Measurements from ENCODE around the gene SLC6A11. TPM values are rescaled to one million over a fixed set of nuclear protein-coding genes. Genes with fewer than 3 reads are reported as not detected.

The SLC6A11 gene
- total and polyA plus RNA-seq, 2 donors (not counting 1 experiment from before 2014, with no cell fraction given), result not detected

DNA sequence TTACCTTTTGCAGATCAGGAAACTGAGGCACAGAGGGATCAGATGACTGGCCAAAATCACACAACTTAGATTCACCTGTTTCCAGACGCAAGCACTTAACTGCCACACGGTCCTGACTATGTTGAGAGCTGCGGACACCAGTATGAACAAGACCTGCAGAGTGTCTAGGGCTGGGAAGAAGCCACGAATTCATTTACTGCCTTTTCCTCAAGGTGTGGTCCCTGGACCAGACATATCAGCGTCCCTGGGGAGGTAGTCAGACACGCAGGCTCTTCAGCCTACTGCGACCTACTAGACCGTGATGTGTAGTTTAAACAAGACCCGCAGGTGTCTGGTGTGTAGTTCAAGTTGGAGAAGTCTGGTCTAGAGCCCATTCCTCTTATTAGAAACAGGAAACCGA lies 541 bp upstream of the SLC6A11 start:
- no peaks in the 10 kb centered on the region for H3K9me3 ChIP-seq (ENCODE audit: control extremely low read depth in 1 of 3, control insufficient read depth in 2 of 3, insufficient read depth in 1 of 3, low read length in 2 of 3)
- H3K4me3 Mint-ChIP-seq, result no peak overlapping the region
- H3K4me1 ChIP-seq (ENCODE audit: control insufficient read depth in 2 of 2, insufficient read depth in 2 of 2, low read length in 2 of 2), result no peaks in the 10 kb centered on the region
- no peak overlapping the region for H3K27ac ChIP-seq (ENCODE audit: low read length in 2 of 2)
- TF ChIP-seq EZH2 (IDR thresholded peaks at IDR 0.05; ENCODE audit: borderline replicate concordance, insufficient read depth, low read depth, low read length, poor library complexity, severe bottlenecking), result no peak
- no peak for TF ChIP-seq CTCF (IDR thresholded peaks at IDR 0.05)
- H3K4me3 ChIP-seq (ENCODE audit: control extremely low read depth in 1 of 5, extremely low read depth in 1 of 5, insufficient read depth in 1 of 5, low read depth in 2 of 5, low read length in 4 of 5), result no peak overlapping the region
- H3K36me3 ChIP-seq (replicated peaks in 1 of 2; ENCODE audit: control extremely low read depth in 1 of 2, control insufficient read depth in 1 of 2, extremely low read depth in 1 of 2, insufficient read depth in 2 of 2, low read length in 1 of 2), result no peaks in the 10 kb centered on the region
- ATAC-seq (ENCODE audit: low read depth) (no peak), DNase-seq (no peak)
- H4K20me1 ChIP-seq (ENCODE audit: control insufficient read depth, insufficient read depth, low read length, poor library complexity, severe bottlenecking), result no peaks in the 10 kb centered on the region
- H2AFZ ChIP-seq (ENCODE audit: insufficient read depth, low read depth, low read length, poor library complexity, severe bottlenecking), result no peak overlapping the region
- 78% methylated on average over 10 of the region's 10 CpGs for WGBS (ENCODE audit: insufficient coverage)
- peaks cover 38% of the 10 kb centered on the region for H3K27me3 Mint-ChIP-seq
- H3K9ac ChIP-seq (ENCODE audit: low read length), result no peak overlapping the region
- ChIA-PET POLR2A (no interaction called here), CTCF (no interaction called here)
- no peaks in the 10 kb centered on the region for H3K9me3 Mint-ChIP-seq (ENCODE audit: insufficient read depth)
- intact Hi-C loops (cut with micrococcal nuclease), result no loop called here
- H3K4me2 ChIP-seq (replicated peaks; ENCODE audit: low read depth, low read length, poor library complexity, severe bottlenecking), result no peak overlapping the region
- H3K79me2 ChIP-seq (ENCODE audit: control insufficient read depth, insufficient read depth, low read length), result no peaks in the 10 kb centered on the region
- H3K4me1 Mint-ChIP-seq, result peaks cover 1% of the 10 kb centered on the region
- no peak overlapping the region for H3K27ac Mint-ChIP-seq
- H3K27me3 ChIP-seq (replicated peaks in 1 of 4; ENCODE audit: control extremely low read depth in 1 of 4, control insufficient read depth in 3 of 4, insufficient read depth in 4 of 4, low read length in 3 of 4), result peaks cover 0 to 13% (median 2%) of the 10 kb centered on the region in 4 experiments

- H3K9me3 Mint-ChIP-seq (ENCODE audit: insufficient read depth), result no peaks in the 10 kb centered on the region
These were observed 830 bp downstream of the SLC6A11 start for GRCh38 chr3:10816863-10817253.

More at GRCh38 chr3:10816863-10817253, 830 bp downstream of the SLC6A11 start:
- H3K9ac ChIP-seq (ENCODE audit: low read length), result no peak overlapping the region
- WGBS (ENCODE audit: insufficient coverage), result 79% methylated on average over 6 of the region's 10 CpGs
- no peak for DNase-seq
- no peaks in the 10 kb centered on the region for H3K36me3 ChIP-seq (replicated peaks in 1 of 2; ENCODE audit: control extremely low read depth in 1 of 2, control insufficient read depth in 1 of 2, extremely low read depth in 1 of 2, insufficient read depth in 2 of 2, low read length in 1 of 2)
- no peaks in the 10 kb centered on the region for H3K79me2 ChIP-seq (ENCODE audit: control insufficient read depth, insufficient read depth, low read length)
- Mint-ChIP-seq H3K27ac (no peak overlapping the region), H3K4me1 (peaks cover 1% of the 10 kb centered on the region), H3K27me3 (peaks cover 35% of the 10 kb centered on the region), H3K4me3 (no peak overlapping the region)
- H2AFZ ChIP-seq (ENCODE audit: insufficient read depth, low read depth, low read length, poor library complexity, severe bottlenecking), result no peak overlapping the region
- H3K27me3 ChIP-seq (replicated peaks in 1 of 4; ENCODE audit: control extremely low read depth in 1 of 4, control insufficient read depth in 3 of 4, insufficient read depth in 4 of 4, low read length in 3 of 4), result peaks cover 0 to 13% (median 2%) of the 10 kb centered on the region in 4 experiments
- H3K4me3 ChIP-seq (ENCODE audit: control extremely low read depth in 1 of 5, extremely low read depth in 1 of 5, insufficient read depth in 1 of 5, low read depth in 2 of 5, low read length in 4 of 5), result no peak overlapping the region
- H3K4me2 ChIP-seq (replicated peaks; ENCODE audit: low read depth, low read length, poor library complexity, severe bottlenecking), result no peak overlapping the region
- ChIA-PET CTCF (no interaction called here), POLR2A (no interaction called here)
- H3K4me1 ChIP-seq (ENCODE audit: control insufficient read depth in 2 of 2, insufficient read depth in 2 of 2, low read length in 2 of 2), result no peaks in the 10 kb centered on the region
- H3K27ac ChIP-seq (ENCODE audit: low read length in 2 of 2), result no peak overlapping the region
- no peaks in the 10 kb centered on the region for H4K20me1 ChIP-seq (ENCODE audit: control insufficient read depth, insufficient read depth, low read length, poor library complexity, severe bottlenecking)
- TF ChIP-seq CTCF (IDR thresholded peaks at IDR 0.05) (no peak), EZH2 (IDR thresholded peaks at IDR 0.05; ENCODE audit: borderline replicate concordance, insufficient read depth, low read depth, low read length, poor library complexity, severe bottlenecking) (no peak)
- intact Hi-C loops (cut with micrococcal nuclease), result no loop called here
- ATAC-seq (ENCODE audit: low read depth), result no peak
- no peaks in the 10 kb centered on the region for H3K9me3 ChIP-seq (ENCODE audit: control extremely low read depth in 1 of 3, control insufficient read depth in 2 of 3, insufficient read depth in 1 of 3, low read length in 2 of 3)

All from B cell (primary cell).